K562 (cell line): ENCODE results near the gene GLIPR1L1. TPM values are rescaled to one million over a fixed set of nuclear protein-coding genes. Genes with fewer than 3 reads are reported as not detected.
A peak's percentile ranks its signal among the peaks of the same experiment; 100 is the strongest.

Experiments used
- ATF1 ChIP-seq, 2 experiments: fragments of 450-650 bp in 1 of 2; IDR thresholded peaks; 2 replicates each; pipeline ENCODE4 v1.6.1; 2016; ENCODE audit warnings: missing compliant biosample characterization in 1 of 2, missing genetic modification characterization in 1 of 2
- CBX1 ChIP-seq: sonication (generic); IDR thresholded peaks from 2 replicates; pipeline ENCODE4 v1.6.1; 2016; ENCODE audit warnings: antibody characterized with exemption, low read depth, mild to moderate bottlenecking
- CLOCK ChIP-seq: fragments of 250-450 bp; sonication (Bioruptor Pico); IDR thresholded peaks from 2 replicates; pipeline ENCODE4 v1.4.0; 2020; ENCODE audit warnings: mild to moderate bottlenecking, moderate library complexity, borderline replicate concordance
- ETV6 ChIP-seq, 3 experiments: fragments of 150-350 bp in 1 of 3; sonication (generic) in 1 of 3; formaldehyde crosslinking in 1 of 3; IDR thresholded peaks; 2 replicates each; pipeline versions ENCODE4 v1.6.1 to v1.8.0; 2014 to 2022; ENCODE audit warnings: borderline replicate concordance in 2 of 3, low read depth in 2 of 3, antibody characterized with exemption in 1 of 3, low read length in 1 of 3, mild to moderate bottlenecking in 1 of 3, missing genetic modification reagents in 1 of 3
- FUS ChIP-seq: fragments of 200-400 bp; formaldehyde crosslinking; optimal IDR thresholded peaks from 2 replicates; pipeline ENCODE3; 2017; ENCODE audit warnings: low read depth, low read length
- HNRNPLL ChIP-seq: fragments of 200-400 bp; formaldehyde crosslinking; IDR thresholded peaks from 2 replicates; pipeline ENCODE4 v1.6.1; 2017; ENCODE audit warnings: low read length, low read depth, mild to moderate bottlenecking; ENCODE audit not compliant: poor library complexity, severe bottlenecking
- ILK ChIP-seq: fragments of 450-650 bp; IDR thresholded peaks from 2 replicates; pipeline ENCODE4 v1.6.1; 2016; ENCODE audit warnings: missing genetic modification characterization, low read depth, mild to moderate bottlenecking, missing compliant biosample characterization, moderate library complexity, borderline replicate concordance
- MBD2 ChIP-seq: sonication (generic); IDR thresholded peaks from 2 replicates; pipeline ENCODE4 v1.6.1; 2016; ENCODE audit warnings: low read depth, borderline replicate concordance
- PATZ1 ChIP-seq: fragments of 250-450 bp; sonication (Bioruptor Pico); IDR thresholded peaks from 2 replicates; pipeline ENCODE4 v1.5.0; 2020; ENCODE audit warnings: mild to moderate bottlenecking, borderline replicate concordance
- TEAD1 ChIP-seq, 2 experiments: fragments of 450-650 bp in 1 of 2; sonication (generic) in 1 of 2; formaldehyde crosslinking; IDR thresholded peaks; 2 replicates each; pipeline versions ENCODE4 v1.4.0 to v1.8.0; 2020 to 2022; ENCODE audit warnings: mild to moderate bottlenecking in 2 of 2, missing genetic modification reagents in 1 of 2
- ZNF639 ChIP-seq, 2 experiments: fragments of 200-800 bp in 1 of 2; sonication (Bioruptor generic) in 1 of 2; sonication (generic) in 1 of 2; formaldehyde crosslinking in 1 of 2; IDR thresholded peaks in 1 of 2; conservative IDR thresholded peaks in 1 of 2; 2 replicates each; pipeline versions ENCODE4 v1.5.0 to v1.6.1; 2016 to 2020; ENCODE audit warnings: missing compliant biosample characterization in 1 of 2, missing genetic modification characterization in 1 of 2, missing genetic modification reagents in 1 of 2
- ZNF699 ChIP-seq: fragments of 250-450 bp; sonication (Bioruptor Pico); IDR thresholded peaks from 2 replicates; pipeline ENCODE4 v1.8.0; 2021; ENCODE audit warnings: mild to moderate bottlenecking, moderate library complexity; ENCODE audit not compliant: insufficient replicate concordance
- polyA plus RNA-seq, 8 experiments: library from polyadenylated mRNA; depleted of rRNA in 4 of 8; stranded (reverse) in 5 of 8; unstranded in 3 of 8; fragments of >200 nt; fragmentation: Nextera tagmentation in 2 of 8; fragmentation: Illumina TruSeq in 1 of 8; extraction: Ambion mirVana in 2 of 8; extraction: Trizol in 1 of 8; gene quantifications; 2 replicates each; pipeline versions ENCODE4 v1.2.1 to v1.2.3, GENCODE V29; 2011 to 2014; ENCODE audit warnings: inconsistent platforms in 1 of 8, missing spikeins in 1 of 8
- total RNA-seq, 7 experiments: library from RNA; depleted of rRNA in 6 of 7; stranded (reverse); fragments of >200 nt in 6 of 7; fragmentation: Illumina TruSeq in 2 of 7; extraction: Trizol in 2 of 7; gene quantifications; 2 replicates each; pipeline versions ENCODE4 v1.2.1 to v1.2.3, GENCODE V29; 2011 to 2021; ENCODE audit warnings: low replicate concordance in 1 of 7
- TF ChIP-seq, protein P1 (sequence below): fragments of 200-800 bp; sonication (Bioruptor generic); IDR thresholded peaks from 2 replicates; pipeline ENCODE4 v1.6.1; 2017; ENCODE audit warnings: missing genetic modification characterization, missing compliant biosample characterization
- TF ChIP-seq, protein P2 (sequence below): sonication (generic); formaldehyde crosslinking; IDR thresholded peaks from 2 replicates; pipeline ENCODE4 v1.8.1; 2022; ENCODE audit warnings: missing genetic modification reagents

GLIPR1L1 gene
- total and polyA plus RNA-seq, 9 of the 15 experiments (the other 6 are each of a cell fraction or from before 2014, with no cell fraction given) = not detected

- TF ChIP-seq MBD2 (no peak), FUS (no peak), ZNF639 (CRISPR knock-in tag; conservative IDR thresholded peaks at IDR 0.05 in 1 of 2, IDR thresholded peaks at IDR 0.05 in 1 of 2) (no peak), CLOCK (CRISPR knock-in tag) (no peak), ILK (tag) (no peak), ATF1 (CRISPR knock-in tag; IDR thresholded peaks at IDR 0.05) (no peak), ATF1 (tag; IDR thresholded peaks at IDR 0.05) (peak; percentile 71), CBX1 (0 out of 2 replicates have a peak, but pooled peaks have one; percentile 27), HNRNPLL (peak; percentile 64), ZNF699 (no peak), ETV6 (IDR thresholded peaks at IDR 0.05; ENCODE audit: borderline replicate concordance in 1 of 2, low read depth in 2 of 2, low read length in 1 of 2) (no peak), ETV6 (CRISPR knock-in tag; IDR thresholded peaks at IDR 0.05; ENCODE audit: borderline replicate concordance) (peak; percentile 61; the same call in 1 of the 2 replicates), PATZ1 (CRISPR knock-in tag) (no peak), TEAD1 (CRISPR knock-in tag; IDR thresholded peaks at IDR 0.05) (no peak; a peak in 1 of 4 replicates)
- TF ChIP-seq, protein P1, sequence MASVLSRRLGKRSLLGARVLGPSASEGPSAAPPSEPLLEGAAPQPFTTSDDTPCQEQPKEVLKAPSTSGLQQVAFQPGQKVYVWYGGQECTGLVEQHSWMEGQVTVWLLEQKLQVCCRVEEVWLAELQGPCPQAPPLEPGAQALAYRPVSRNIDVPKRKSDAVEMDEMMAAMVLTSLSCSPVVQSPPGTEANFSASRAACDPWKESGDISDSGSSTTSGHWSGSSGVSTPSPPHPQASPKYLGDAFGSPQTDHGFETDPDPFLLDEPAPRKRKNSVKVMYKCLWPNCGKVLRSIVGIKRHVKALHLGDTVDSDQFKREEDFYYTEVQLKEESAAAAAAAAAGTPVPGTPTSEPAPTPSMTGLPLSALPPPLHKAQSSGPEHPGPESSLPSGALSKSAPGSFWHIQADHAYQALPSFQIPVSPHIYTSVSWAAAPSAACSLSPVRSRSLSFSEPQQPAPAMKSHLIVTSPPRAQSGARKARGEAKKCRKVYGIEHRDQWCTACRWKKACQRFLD = no peak
- TF ChIP-seq, protein P2, sequence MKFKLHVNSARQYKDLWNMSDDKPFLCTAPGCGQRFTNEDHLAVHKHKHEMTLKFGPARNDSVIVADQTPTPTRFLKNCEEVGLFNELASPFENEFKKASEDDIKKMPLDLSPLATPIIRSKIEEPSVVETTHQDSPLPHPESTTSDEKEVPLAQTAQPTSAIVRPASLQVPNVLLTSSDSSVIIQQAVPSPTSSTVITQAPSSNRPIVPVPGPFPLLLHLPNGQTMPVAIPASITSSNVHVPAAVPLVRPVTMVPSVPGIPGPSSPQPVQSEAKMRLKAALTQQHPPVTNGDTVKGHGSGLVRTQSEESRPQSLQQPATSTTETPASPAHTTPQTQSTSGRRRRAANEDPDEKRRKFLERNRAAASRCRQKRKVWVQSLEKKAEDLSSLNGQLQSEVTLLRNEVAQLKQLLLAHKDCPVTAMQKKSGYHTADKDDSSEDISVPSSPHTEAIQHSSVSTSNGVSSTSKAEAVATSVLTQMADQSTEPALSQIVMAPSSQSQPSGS (CRISPR knock-in tag) = no peak
These were observed 4.3 kb upstream of the GLIPR1L1 start, which contains the start of gene CAPS2 (continued) for GRCh38 chr12:75329918-75330826.
